AG09309 (cell line): Measurements from ENCODE around the gene RNF227.

Experiments
- DNase-seq: peaks from one replicate; pipeline ENCODE4 v3.0.0-alpha.2; 2010; ENCODE audit warnings: low read depth
- H3K4me3 ChIP-seq: 2 replicates; pipeline ENCODE4 v1.5.1; 2011; ENCODE audit warnings: mild to moderate bottlenecking, low read depth, low read length, moderate library complexity; ENCODE audit not compliant: control insufficient read depth
- TF ChIP-seq, protein P1 (sequence below): IDR thresholded peaks from 2 replicates; pipeline ENCODE4 v1.5.1; 2011; ENCODE audit warnings: mild to moderate bottlenecking, low read depth, low read length, inconsistent platforms; ENCODE audit not compliant: insufficient read depth, control insufficient read depth; ENCODE audit errors: missing control alignments

The RNF227 gene

DNA sequence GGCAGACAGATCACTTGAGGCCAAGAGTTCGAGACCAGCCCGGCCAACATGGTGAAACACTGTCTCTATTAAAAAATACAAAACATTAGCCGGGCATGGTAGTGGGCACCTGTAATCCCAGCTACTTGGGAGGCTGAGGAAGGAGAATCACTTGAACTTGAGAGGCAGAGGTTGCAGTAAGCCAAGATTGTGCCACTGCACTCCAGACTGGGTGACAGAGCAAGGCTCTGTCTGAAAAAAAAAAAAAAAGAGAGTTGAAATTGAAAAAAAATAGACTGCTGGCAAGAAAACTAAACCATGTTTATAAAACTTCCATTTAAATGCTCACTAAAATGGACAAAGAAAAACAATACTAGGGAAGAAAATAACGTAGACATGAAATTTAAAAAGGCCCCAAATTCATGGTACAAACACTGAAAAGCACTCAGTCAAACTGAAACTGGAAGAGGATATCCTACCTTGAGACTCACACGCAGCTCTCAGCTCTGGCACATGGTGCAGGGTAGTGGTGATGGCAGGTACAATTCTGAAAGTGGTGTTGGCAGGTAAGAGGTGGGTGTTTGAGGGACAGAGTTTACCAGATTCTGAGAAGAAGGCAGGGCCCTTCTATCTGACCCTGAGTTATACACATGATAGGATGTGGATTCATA lies 35.2 kb upstream of the RNF227 start:
- H3K4me3 ChIP-seq, result no peak overlapping the region
- DNase-seq, result no peak
- TF ChIP-seq, protein P1, sequence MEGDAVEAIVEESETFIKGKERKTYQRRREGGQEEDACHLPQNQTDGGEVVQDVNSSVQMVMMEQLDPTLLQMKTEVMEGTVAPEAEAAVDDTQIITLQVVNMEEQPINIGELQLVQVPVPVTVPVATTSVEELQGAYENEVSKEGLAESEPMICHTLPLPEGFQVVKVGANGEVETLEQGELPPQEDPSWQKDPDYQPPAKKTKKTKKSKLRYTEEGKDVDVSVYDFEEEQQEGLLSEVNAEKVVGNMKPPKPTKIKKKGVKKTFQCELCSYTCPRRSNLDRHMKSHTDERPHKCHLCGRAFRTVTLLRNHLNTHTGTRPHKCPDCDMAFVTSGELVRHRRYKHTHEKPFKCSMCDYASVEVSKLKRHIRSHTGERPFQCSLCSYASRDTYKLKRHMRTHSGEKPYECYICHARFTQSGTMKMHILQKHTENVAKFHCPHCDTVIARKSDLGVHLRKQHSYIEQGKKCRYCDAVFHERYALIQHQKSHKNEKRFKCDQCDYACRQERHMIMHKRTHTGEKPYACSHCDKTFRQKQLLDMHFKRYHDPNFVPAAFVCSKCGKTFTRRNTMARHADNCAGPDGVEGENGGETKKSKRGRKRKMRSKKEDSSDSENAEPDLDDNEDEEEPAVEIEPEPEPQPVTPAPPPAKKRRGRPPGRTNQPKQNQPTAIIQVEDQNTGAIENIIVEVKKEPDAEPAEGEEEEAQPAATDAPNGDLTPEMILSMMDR, result no peak

DNA sequence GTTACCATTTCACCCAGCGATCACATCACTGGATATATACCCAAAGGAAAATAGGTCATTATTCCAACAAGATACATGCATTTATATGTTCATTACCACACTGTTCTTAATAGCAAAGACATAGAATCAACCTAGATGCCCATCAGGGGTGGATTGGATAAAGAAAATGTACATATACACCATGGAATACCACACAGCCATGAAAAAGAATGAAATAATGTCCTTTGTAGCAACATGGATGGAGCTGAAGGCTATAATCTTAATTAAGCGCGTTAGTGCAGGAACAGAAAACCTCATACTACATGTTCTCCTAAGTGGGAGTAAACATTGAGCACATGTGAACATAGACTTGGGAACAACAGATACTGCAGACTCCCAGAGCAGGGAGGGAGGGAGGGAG lies 34.5 kb upstream of the RNF227 start:
- H3K4me3 ChIP-seq, result no peak overlapping the region
- DNase-seq, result no peak
- TF ChIP-seq, protein P1, result no peak

DNA sequence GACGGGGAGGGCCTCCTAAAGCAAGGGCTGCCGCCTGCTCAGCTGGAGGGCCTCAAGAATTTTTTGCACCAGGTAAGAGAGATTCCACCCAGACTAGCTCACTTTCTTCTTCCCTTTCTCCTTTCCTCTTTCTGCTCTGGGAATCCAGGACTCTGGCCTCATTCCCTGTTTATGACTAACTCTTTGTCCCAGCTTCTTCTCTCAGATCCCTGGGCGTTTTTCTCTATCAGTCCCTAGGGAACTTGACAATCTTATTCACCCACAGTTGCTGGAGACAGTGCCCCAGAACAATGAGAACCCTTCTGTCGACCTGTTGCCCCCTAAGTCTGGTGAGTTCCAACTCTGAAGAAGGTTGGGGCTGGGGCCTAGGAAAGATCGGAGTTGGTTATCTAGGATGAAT lies 31.6 kb upstream of the RNF227 start:
- H3K4me3 ChIP-seq, result no peak overlapping the region
- TF ChIP-seq, protein P1, result no peak
- DNase-seq, result no peak

DNA sequence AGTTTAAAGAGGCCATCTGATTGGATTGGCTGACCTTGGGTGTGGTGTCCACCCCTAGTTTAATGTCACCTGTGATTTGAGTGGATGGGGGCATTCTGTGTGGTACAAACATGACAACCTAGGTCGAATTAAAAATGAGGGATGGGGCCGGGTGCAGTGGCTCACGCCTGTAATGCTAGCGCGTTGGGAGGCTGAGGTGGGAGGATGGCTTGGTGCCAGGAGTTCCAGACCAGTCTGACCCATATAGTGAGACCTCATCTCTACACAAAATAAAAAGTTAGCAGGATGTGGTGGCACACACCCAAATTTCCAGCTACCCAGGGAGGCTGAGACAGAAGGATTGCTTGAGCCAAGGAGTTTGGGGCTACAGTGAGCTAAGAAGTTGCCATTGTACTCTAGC lies 30.4 kb upstream of the RNF227 start:
- no peak for DNase-seq
- H3K4me3 ChIP-seq, result no peak overlapping the region
- TF ChIP-seq, protein P1, result no peak

DNA sequence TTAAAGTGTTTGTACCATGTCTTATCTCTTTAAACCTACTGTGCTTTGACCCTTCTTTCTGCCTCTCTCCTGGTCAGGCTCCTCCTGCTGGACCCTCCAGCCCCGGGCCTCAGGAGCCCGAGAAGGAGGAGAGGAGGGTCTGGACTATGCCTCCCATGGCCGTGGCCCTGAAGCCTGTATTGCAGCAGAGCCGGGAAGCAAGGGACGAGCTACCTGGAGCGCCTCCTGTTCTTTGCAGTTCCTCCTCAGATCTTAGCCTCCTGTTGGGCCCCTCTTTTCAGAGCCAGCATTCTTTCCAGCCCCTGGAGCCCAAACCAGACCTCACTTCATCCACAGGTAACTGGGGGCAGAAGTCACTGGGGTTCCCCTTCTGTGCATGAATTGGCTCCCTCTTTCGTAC lies 29.6 kb upstream of the RNF227 start:
- TF ChIP-seq, protein P1, result no peak

DNA sequence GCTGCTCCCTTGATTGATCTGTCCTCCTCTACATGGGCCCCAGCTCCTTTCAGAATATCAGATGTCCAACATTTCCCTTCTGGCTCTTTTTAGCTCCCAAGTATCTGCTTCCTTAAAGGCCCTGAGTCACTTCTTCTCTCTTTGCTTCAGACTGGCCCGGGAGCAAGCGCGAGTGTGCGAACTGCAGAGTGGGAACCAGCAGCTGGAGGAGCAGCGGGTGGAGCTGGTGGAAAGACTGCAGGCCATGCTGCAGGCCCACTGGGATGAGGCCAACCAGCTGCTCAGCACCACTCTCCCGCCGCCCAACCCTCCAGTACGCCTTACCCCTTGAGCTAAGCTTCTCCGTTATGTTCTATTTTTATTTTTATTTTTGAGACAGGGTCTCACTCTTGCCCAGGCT lies 28.2 kb upstream of the RNF227 start:
- H3K4me3 ChIP-seq, result no peak overlapping the region
- TF ChIP-seq, protein P1, result no peak
- DNase-seq, result no peak

More for the DNA sequence above, 29.6 kb upstream of the RNF227 start:
- no peak overlapping the region for H3K4me3 ChIP-seq
- no peak for DNase-seq

DNA sequence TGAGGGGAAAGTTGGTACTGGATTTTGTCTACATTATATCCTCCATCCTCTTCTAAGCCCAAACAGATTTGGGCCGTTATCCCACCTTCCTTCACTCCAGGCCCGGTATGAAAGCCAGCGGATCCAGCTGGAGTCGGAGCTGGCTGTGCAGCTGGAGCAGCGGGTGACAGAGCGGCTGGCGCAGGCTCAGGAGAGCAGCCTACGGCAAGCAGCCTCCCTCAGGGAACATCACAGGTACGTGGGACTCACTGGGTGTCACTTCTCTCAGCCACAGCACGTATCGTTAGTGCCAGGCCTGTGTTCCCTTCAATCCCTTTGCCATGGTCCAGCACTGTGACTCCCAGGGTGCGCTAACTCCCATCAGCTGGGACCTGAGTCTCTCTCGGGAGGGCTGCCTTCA lies 27.2 kb upstream of the RNF227 start:
- DNase-seq, result no peak
- no peak overlapping the region for H3K4me3 ChIP-seq
- TF ChIP-seq, protein P1, result no peak
